HEK293 (cell line): ENCODE results near the gene CALHM4.

Experiments
- CTCF ChIP-seq: fragments of 450-650 bp; formaldehyde crosslinking; IDR thresholded peaks from 2 replicates; pipeline ENCODE4 v1.5.1; 2016; ENCODE audit warnings: missing biosample characterization, missing genetic modification characterization
- GFI1B ChIP-seq: fragments of 450-650 bp; formaldehyde crosslinking; IDR thresholded peaks from 2 replicates; pipeline ENCODE4 v1.5.1; 2016; ENCODE audit warnings: missing biosample characterization, missing genetic modification characterization
- KLF8 ChIP-seq: fragments of 450-650 bp; formaldehyde crosslinking; IDR thresholded peaks from 2 replicates; pipeline ENCODE4 v1.5.1; 2016; ENCODE audit warnings: missing biosample characterization, missing genetic modification characterization
- KLF9 ChIP-seq: fragments of 450-650 bp; formaldehyde crosslinking; IDR thresholded peaks from 2 replicates; pipeline ENCODE4 v1.5.1; 2016; ENCODE audit warnings: missing biosample characterization, missing genetic modification characterization, low read depth
- MEIS1 ChIP-seq: sonication (generic); formaldehyde crosslinking; IDR thresholded peaks from 2 replicates; pipeline ENCODE4 v1.8.1; 2022; ENCODE audit warnings: missing genetic modification reagents, mild to moderate bottlenecking, borderline replicate concordance
- PRDM10 ChIP-seq: fragments of 450-650 bp; formaldehyde crosslinking; IDR thresholded peaks from 2 replicates; pipeline ENCODE4 v1.5.1; 2016; ENCODE audit warnings: missing biosample characterization, missing genetic modification characterization
- ZBTB7A ChIP-seq: fragments of 450-650 bp; formaldehyde crosslinking; IDR thresholded peaks from 2 replicates; pipeline ENCODE4 v1.5.1; 2016; ENCODE audit warnings: low read depth, missing biosample characterization, missing genetic modification characterization
- ZNF112 ChIP-seq: fragments of 450-650 bp; formaldehyde crosslinking; IDR thresholded peaks from 2 replicates; pipeline ENCODE4 v1.5.0; 2017; ENCODE audit warnings: missing biosample characterization, missing genetic modification characterization
- ZNF23 ChIP-seq: fragments of 450-650 bp; formaldehyde crosslinking; IDR thresholded peaks from 2 replicates; pipeline ENCODE4 v1.5.1; 2016; ENCODE audit warnings: missing biosample characterization, missing genetic modification characterization, borderline replicate concordance
- ZNF324 ChIP-seq: fragments of 450-650 bp; formaldehyde crosslinking; IDR thresholded peaks from 2 replicates; pipeline ENCODE4 v1.5.1; 2016; ENCODE audit warnings: missing biosample characterization, missing genetic modification characterization
- ZNF530 ChIP-seq: fragments of 450-650 bp; formaldehyde crosslinking; IDR thresholded peaks from 2 replicates; pipeline ENCODE4 v1.5.1; 2016; ENCODE audit warnings: low read depth, missing biosample characterization, missing genetic modification characterization
- ZNF600 ChIP-seq: fragments of 450-650 bp; formaldehyde crosslinking; IDR thresholded peaks from 2 replicates; pipeline ENCODE4 v1.5.1; 2016; ENCODE audit warnings: missing biosample characterization, missing genetic modification characterization
- ZNF654 ChIP-seq: fragments of 450-650 bp; formaldehyde crosslinking; IDR thresholded peaks from 2 replicates; pipeline ENCODE4 v1.5.1; 2016; ENCODE audit warnings: low read depth, missing biosample characterization, missing genetic modification characterization

- TF ChIP-seq CTCF (tag by site-specific recombination) (no peak), ZNF600 (tag by site-specific recombination) (no peak), ZBTB7A (no peak), ZNF324 (no peak), ZNF23 (no peak), MEIS1 (no peak), ZNF530 (tag by site-specific recombination) (no peak), ZNF112 (tag by site-specific recombination) (no peak), KLF8 (tag by site-specific recombination) (no peak), KLF9 (tag by site-specific recombination) (no peak), GFI1B (tag by site-specific recombination) (no peak), ZNF654 (tag by site-specific recombination) (no peak), PRDM10 (tag by site-specific recombination) (no peak)
Observed at GRCh38 chr6:116543149-116543548, 10.4 kb upstream of the CALHM4 start.
